Panc1 (cell line): Measurements from ENCODE around the gene SH3PXD2B. TPM values are rescaled to one million over a fixed set of nuclear protein-coding genes. Genes with fewer than 3 reads are reported as not detected.
"Not testable (repeated sequence)": the region's sequence is repeated elsewhere in the genome, so short reads cannot be mapped to it uniquely, and the experiment has no call there.

Source experiments
- ATAC-seq: fragments of 200-7000 bp; cut with Tn5 transposase; 2 replicates; pipeline ENCODE4 v1.9.1; 2020; ENCODE audit warnings: mild to moderate bottlenecking, moderate library complexity
- BruUV-seq: library from RNA; stranded (reverse); fragments of 400-500 nt; replicated peaks from 2 replicates; lab custom pipeline; 2021; lab: Mats Ljungman, UMichigan
- CTCF ChIA-PET: fragments of 300-600 bp; sonication (Branson Sonifier 250); formaldehyde crosslinking; loops from one replicate; lab custom pipeline; 2022; ENCODE audit warnings: antibody characterized with exemption; lab: Charles Lee
- POLR2A ChIA-PET: fragments of 300-600 bp; sonication (Branson Sonifier 250); formaldehyde crosslinking; loops from one replicate; lab custom pipeline; 2022; ENCODE audit warnings: antibody characterized with exemption; lab: Charles Lee
- DNase-seq: peaks from one replicate; pipeline ENCODE4 v3.0.0-alpha.2; 2010; ENCODE audit warnings: low read depth, low spot score
- H3K27ac ChIP-seq: 2 replicates; pipeline ENCODE4 v1.5.1; 2011; ENCODE audit warnings: mild to moderate bottlenecking, low read length, inconsistent platforms
- H3K27me3 ChIP-seq: fragments of 200-500 bp; sonication (Bioruptor generic); 2 replicates; pipeline ENCODE4 v1.6.0; 2014; ENCODE audit warnings: low read length, inconsistent platforms; ENCODE audit not compliant: control insufficient read depth, insufficient read depth
- H3K36me3 ChIP-seq: fragments of 200-500 bp; sonication (Bioruptor generic); 2 replicates; pipeline ENCODE4 v1.5.1; 2014; ENCODE audit warnings: inconsistent platforms, mild to moderate bottlenecking, low read length, moderate library complexity; ENCODE audit not compliant: control insufficient read depth, insufficient read depth
- H3K4me1 ChIP-seq: 2 replicates; pipeline ENCODE4 v1.5.1; 2011; ENCODE audit warnings: inconsistent platforms, mild to moderate bottlenecking, low read length, moderate library complexity; ENCODE audit not compliant: control insufficient read depth, insufficient read depth
- H3K4me3 ChIP-seq, 2 experiments: 2 replicates each; pipeline ENCODE4 v1.5.1; 2011 to 2012; ENCODE audit warnings: low read depth in 2 of 2, low read length in 2 of 2, mild to moderate bottlenecking in 2 of 2, inconsistent platforms in 1 of 2, moderate library complexity in 1 of 2
- H3K9me3 ChIP-seq: fragments of 200-500 bp; sonication (Bioruptor generic); 2 replicates; pipeline ENCODE4 v1.5.1; 2014; ENCODE audit warnings: low read depth, mild to moderate bottlenecking, inconsistent platforms, low read length, moderate library complexity; ENCODE audit not compliant: control insufficient read depth, insufficient read depth
- CTCF ChIP-seq: fragments of 450-650 bp; IDR thresholded peaks from 2 replicates; pipeline ENCODE4 v1.5.1; 2017; ENCODE audit warnings: mild to moderate bottlenecking
- POLR2AphosphoS5 ChIP-seq: IDR thresholded peaks from 2 replicates; pipeline ENCODE4 v1.6.1; 2012; ENCODE audit warnings: mild to moderate bottlenecking, low read depth, low read length, moderate library complexity
- REST ChIP-seq, 2 experiments: IDR thresholded peaks; 2 replicates each; pipeline ENCODE4 v1.6.1; 2011 to 2012; ENCODE audit warnings: low read depth in 2 of 2, control low read depth in 1 of 2, low read length in 1 of 2, mild to moderate bottlenecking in 1 of 2, moderate library complexity in 1 of 2; ENCODE audit not compliant: insufficient read depth in 1 of 2
- SIN3A ChIP-seq: IDR thresholded peaks from 2 replicates; pipeline ENCODE4 v1.6.1; 2012; ENCODE audit warnings: low read depth, mild to moderate bottlenecking, low read length, moderate library complexity, borderline replicate concordance; ENCODE audit not compliant: insufficient read depth
- TCF7L2 ChIP-seq: IDR thresholded peaks from 2 replicates; pipeline ENCODE4 v1.6.1; 2011; ENCODE audit warnings: mild to moderate bottlenecking, low read depth, low read length, inconsistent platforms
- in situ Hi-C: cut with HindIII; loops from 2 replicates; pipeline ENCODE4 v1.10.0; 2016; ENCODE audit warnings: low sequenced_read_pairs, low pct_unique_long_range_greater_than_20kb
- intact Hi-C: fragments of 100-400 bp; cut with micrococcal nuclease; formaldehyde crosslinking; loops from one replicate; pipeline ENCODE4 v1.10.0; 2022; ENCODE audit not compliant: unreplicated experiment
- total RNA-seq: library from RNA; stranded (reverse); gene quantifications from one replicate; pipeline ENCODE4 v1.2.1, GENCODE V29; 2021; ENCODE audit not compliant: unreplicated experiment

Gene SH3PXD2B
- total RNA-seq, 1 experiment from 2014 or later = 39.7 TPM

- no peak for TF ChIP-seq CTCF
- TF ChIP-seq TCF7L2 = no peak
- TF ChIP-seq SIN3A = no peak
- no peak for TF ChIP-seq POLR2AphosphoS5
- TF ChIP-seq REST (IDR thresholded peaks at IDR 0.05; ENCODE audit: insufficient read depth in 1 of 2, low read depth in 2 of 2, low read length in 1 of 2) = no peak
- DNase-seq (no peak), ATAC-seq (no peak)
- in situ Hi-C loops (no loop called here), intact Hi-C loops (loop anchor here (1.0 to 10.0 kb wide), 2 partner anchors 218 to 475 kb away; partner anchors contain the start of gene RPL26L1)
- H3K36me3 ChIP-seq = no peaks in the 10 kb centered on the region
- H3K27me3 ChIP-seq = no peaks in the 10 kb centered on the region
- BruUV-seq = no TSS peak
- no peak overlapping the region for H3K4me3 ChIP-seq
- no peaks in the 10 kb centered on the region for H3K9me3 ChIP-seq
- POLR2A ChIA-PET = no interaction called here
- no peaks in the 10 kb centered on the region for H3K4me1 ChIP-seq
- CTCF ChIA-PET = interaction anchor here (1.0 to 1.1 kb wide), 2 partner anchors 19 to 217 kb away, joined by 6 to 11 read pairs; no protein-coding TSS in a partner anchor
- no peak overlapping the region for H3K27ac ChIP-seq
Measured at GRCh38 chr5:172479784-172480115, 25.4 kb upstream of the SH3PXD2B start.

GRCh38 chr5:172479034-172479783 lies 24.9 kb upstream of the SH3PXD2B start:
- in situ Hi-C loops = no loop called here
- BruUV-seq = no TSS peak

GRCh38 chr5:172478695-172479033 lies 24.3 kb upstream of the SH3PXD2B start:
- intact Hi-C loops = loop anchor here (1.0 to 10.0 kb wide), 2 partner anchors 219 to 476 kb away; partner anchors contain the start of gene RPL26L1
- BruUV-seq, DNase-seq, H3K27ac ChIP-seq, POLR2A ChIA-PET, in situ Hi-C loops, H3K36me3 ChIP-seq, H3K9me3 ChIP-seq, H3K27me3 ChIP-seq, H3K4me1 ChIP-seq, H3K4me3 ChIP-seq: not testable (repeated sequence)
- ATAC-seq = peak; percentile 21
- CTCF ChIA-PET = interaction anchor here (1.1 kb wide), 1 partner anchor 218 kb away, joined by 6 read pairs; no protein-coding TSS in a partner anchor

More at GRCh38 chr5:172479034-172479783, 24.9 kb upstream of the SH3PXD2B start:
- DNase-seq (peak; percentile 67), ATAC-seq (peak; percentile 99)
- no peaks in the 10 kb centered on the region for H3K9me3 ChIP-seq
- TF ChIP-seq TCF7L2 (0 out of 2 replicates have a peak, but pooled peaks have one; percentile 63), POLR2AphosphoS5 (no peak; the same call in 1 of the 2 replicates), CTCF (peak; percentile 93)
- no peak overlapping the region for H3K27ac ChIP-seq
- H3K4me3 ChIP-seq = no peak overlapping the region
- H3K4me1 ChIP-seq = no peaks in the 10 kb centered on the region
- ChIA-PET POLR2A (no interaction called here), CTCF (interaction anchor here (1.1 kb wide), 1 partner anchor 218 kb away, joined by 6 read pairs; no protein-coding TSS in a partner anchor)
- no peaks in the 10 kb centered on the region for H3K27me3 ChIP-seq
- intact Hi-C loops = loop anchor here (1.0 to 10.0 kb wide), 2 partner anchors 218 to 476 kb away; partner anchors contain the start of gene RPL26L1
- H3K36me3 ChIP-seq = no peaks in the 10 kb centered on the region
